NCI-H510A treated with DMSO at 0.1 percent for 48 hours (cell line): ENCODE measurements around the gene MNAT1.

ENCODE experiments used
- DNase-seq: peaks from one replicate; lab custom pipeline; 2025; lab: John Stamatoyannopoulos, UW

MNAT1 gene

GRCh38 chr14:60968099-60968498, 233.5 kb downstream of the MNAT1 start:
- DNase-seq: no peak

- no peak for DNase-seq
These were observed 234.1 kb downstream of the MNAT1 start for GRCh38 chr14:60968671-60969070.

GRCh38 chr14:60970146-60970545, 235.6 kb downstream of the MNAT1 start:
- DNase-seq: no peak

GRCh38 chr14:60971271-60971670, 236.7 kb downstream of the MNAT1 start:
- DNase-seq: no peak

GRCh38 chr14:60972295-60972694, 237.7 kb downstream of the MNAT1 start:
- DNase-seq: no peak

GRCh38 chr14:60973070-60973469, 238.5 kb downstream of the MNAT1 start:
- no peak for DNase-seq

GRCh38 chr14:60974090-60974651, 239.6 kb downstream of the MNAT1 start:
- no peak for DNase-seq

GRCh38 chr14:60975551-60975950, 241.0 kb downstream of the MNAT1 start:
- no peak for DNase-seq

- no peak for DNase-seq
These were observed 243.3 kb downstream of the MNAT1 start for GRCh38 chr14:60977847-60978246.

- DNase-seq: peak; percentile 89
These were observed 246.5 kb downstream of the MNAT1 start, which contains the start of the genes SLC38A6 and TRMT5 for GRCh38 chr14:60980811-60981632. SLC38A6 (plus strand) TSS chr14:60981245; CDS start chr14:60981278, 33 bp downstream. TRMT5 (minus strand) TSS chr14:60981079; CDS start chr14:60980973, 106 bp downstream.

- peak; percentile 14 for DNase-seq
These were observed 247.3 kb downstream of the MNAT1 start for GRCh38 chr14:60981633-60982455.

- no peak for DNase-seq
These were observed 249.6 kb downstream of the MNAT1 start for GRCh38 chr14:60984196-60984595.

GRCh38 chr14:60986500-60986899, 251.9 kb downstream of the MNAT1 start:
- no peak for DNase-seq

- DNase-seq: no peak
These were observed 255.0 kb downstream of the MNAT1 start for GRCh38 chr14:60989599-60989998.

- DNase-seq: no peak
These were observed 264.1 kb downstream of the MNAT1 start for GRCh38 chr14:60998617-60999016.

- DNase-seq: no peak
These were observed 265.0 kb downstream of the MNAT1 start for GRCh38 chr14:60999536-60999935.

- no peak for DNase-seq
These were observed 269.0 kb downstream of the MNAT1 start for GRCh38 chr14:61003571-61003970.

GRCh38 chr14:61019537-61019936, 285.0 kb downstream of the MNAT1 start:
- DNase-seq: no peak
